H1 (cell line): ENCODE measurements around the gene RECK. TPM values are rescaled to one million over a fixed set of nuclear protein-coding genes. Genes with fewer than 3 reads are reported as not detected.

Experiments used
- polyA plus RNA-seq, 7 experiments: library from polyadenylated mRNA; depleted of rRNA in 3 of 7; stranded (reverse) in 5 of 7; unstranded in 2 of 7; fragments of >200 nt in 5 of 7; fragments of 200-250 nt in 2 of 7; gene quantifications; 1 replicate in 5 of 7; 2 replicates in 1 of 7; 4 replicates in 1 of 7; pipeline versions ENCODE4 v1.2.1 to v1.2.3, GENCODE V29; 2011 to 2013; ENCODE audit warnings: missing spikeins in 2 of 7, mixed read lengths in 2 of 7
- total RNA-seq: library from RNA; stranded (reverse); fragmentation: NEBNext Ultra II Directional; extraction: Animal tissue kit (Norgen Biotek cat#: 25700); gene quantifications from 2 replicates; pipeline ENCODE4 v1.2.1, GENCODE V29; 2021
- TF ChIP-seq, protein P1 (sequence below): fragments of 300-600 bp; sonication (generic); IDR thresholded peaks from 2 replicates; pipeline ENCODE4 v1.7.1; 2012; ENCODE audit warnings: low read length, moderate library complexity, mild to moderate bottlenecking, inconsistent platforms; ENCODE audit not compliant: insufficient replicate concordance

Gene RECK
- total and polyA plus RNA-seq, 2 of the 8 experiments (the other 6 are each of a cell fraction or from before 2014, with no cell fraction given), result 5.4 to 9.8 TPM

DNA sequence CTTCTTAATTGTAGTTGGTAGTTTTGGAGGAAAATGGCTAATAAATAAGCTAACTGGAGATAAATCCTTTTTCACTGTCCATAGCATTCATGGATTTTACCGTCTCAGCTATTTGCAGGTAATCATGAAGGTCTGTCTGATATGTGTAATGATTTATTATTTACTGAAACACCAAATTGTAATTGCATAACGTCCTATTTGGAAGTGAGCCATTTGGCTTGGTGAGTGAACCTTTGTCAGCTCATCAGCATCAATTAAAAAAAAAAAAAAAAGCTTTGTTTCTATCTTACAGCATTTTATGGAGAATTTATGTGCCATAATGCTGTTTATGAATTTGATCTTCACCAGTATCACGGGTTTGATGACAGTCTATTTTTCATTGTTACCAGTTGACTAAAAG lies 20.2 kb downstream of the RECK start (continued):
- TF ChIP-seq, protein P1, sequence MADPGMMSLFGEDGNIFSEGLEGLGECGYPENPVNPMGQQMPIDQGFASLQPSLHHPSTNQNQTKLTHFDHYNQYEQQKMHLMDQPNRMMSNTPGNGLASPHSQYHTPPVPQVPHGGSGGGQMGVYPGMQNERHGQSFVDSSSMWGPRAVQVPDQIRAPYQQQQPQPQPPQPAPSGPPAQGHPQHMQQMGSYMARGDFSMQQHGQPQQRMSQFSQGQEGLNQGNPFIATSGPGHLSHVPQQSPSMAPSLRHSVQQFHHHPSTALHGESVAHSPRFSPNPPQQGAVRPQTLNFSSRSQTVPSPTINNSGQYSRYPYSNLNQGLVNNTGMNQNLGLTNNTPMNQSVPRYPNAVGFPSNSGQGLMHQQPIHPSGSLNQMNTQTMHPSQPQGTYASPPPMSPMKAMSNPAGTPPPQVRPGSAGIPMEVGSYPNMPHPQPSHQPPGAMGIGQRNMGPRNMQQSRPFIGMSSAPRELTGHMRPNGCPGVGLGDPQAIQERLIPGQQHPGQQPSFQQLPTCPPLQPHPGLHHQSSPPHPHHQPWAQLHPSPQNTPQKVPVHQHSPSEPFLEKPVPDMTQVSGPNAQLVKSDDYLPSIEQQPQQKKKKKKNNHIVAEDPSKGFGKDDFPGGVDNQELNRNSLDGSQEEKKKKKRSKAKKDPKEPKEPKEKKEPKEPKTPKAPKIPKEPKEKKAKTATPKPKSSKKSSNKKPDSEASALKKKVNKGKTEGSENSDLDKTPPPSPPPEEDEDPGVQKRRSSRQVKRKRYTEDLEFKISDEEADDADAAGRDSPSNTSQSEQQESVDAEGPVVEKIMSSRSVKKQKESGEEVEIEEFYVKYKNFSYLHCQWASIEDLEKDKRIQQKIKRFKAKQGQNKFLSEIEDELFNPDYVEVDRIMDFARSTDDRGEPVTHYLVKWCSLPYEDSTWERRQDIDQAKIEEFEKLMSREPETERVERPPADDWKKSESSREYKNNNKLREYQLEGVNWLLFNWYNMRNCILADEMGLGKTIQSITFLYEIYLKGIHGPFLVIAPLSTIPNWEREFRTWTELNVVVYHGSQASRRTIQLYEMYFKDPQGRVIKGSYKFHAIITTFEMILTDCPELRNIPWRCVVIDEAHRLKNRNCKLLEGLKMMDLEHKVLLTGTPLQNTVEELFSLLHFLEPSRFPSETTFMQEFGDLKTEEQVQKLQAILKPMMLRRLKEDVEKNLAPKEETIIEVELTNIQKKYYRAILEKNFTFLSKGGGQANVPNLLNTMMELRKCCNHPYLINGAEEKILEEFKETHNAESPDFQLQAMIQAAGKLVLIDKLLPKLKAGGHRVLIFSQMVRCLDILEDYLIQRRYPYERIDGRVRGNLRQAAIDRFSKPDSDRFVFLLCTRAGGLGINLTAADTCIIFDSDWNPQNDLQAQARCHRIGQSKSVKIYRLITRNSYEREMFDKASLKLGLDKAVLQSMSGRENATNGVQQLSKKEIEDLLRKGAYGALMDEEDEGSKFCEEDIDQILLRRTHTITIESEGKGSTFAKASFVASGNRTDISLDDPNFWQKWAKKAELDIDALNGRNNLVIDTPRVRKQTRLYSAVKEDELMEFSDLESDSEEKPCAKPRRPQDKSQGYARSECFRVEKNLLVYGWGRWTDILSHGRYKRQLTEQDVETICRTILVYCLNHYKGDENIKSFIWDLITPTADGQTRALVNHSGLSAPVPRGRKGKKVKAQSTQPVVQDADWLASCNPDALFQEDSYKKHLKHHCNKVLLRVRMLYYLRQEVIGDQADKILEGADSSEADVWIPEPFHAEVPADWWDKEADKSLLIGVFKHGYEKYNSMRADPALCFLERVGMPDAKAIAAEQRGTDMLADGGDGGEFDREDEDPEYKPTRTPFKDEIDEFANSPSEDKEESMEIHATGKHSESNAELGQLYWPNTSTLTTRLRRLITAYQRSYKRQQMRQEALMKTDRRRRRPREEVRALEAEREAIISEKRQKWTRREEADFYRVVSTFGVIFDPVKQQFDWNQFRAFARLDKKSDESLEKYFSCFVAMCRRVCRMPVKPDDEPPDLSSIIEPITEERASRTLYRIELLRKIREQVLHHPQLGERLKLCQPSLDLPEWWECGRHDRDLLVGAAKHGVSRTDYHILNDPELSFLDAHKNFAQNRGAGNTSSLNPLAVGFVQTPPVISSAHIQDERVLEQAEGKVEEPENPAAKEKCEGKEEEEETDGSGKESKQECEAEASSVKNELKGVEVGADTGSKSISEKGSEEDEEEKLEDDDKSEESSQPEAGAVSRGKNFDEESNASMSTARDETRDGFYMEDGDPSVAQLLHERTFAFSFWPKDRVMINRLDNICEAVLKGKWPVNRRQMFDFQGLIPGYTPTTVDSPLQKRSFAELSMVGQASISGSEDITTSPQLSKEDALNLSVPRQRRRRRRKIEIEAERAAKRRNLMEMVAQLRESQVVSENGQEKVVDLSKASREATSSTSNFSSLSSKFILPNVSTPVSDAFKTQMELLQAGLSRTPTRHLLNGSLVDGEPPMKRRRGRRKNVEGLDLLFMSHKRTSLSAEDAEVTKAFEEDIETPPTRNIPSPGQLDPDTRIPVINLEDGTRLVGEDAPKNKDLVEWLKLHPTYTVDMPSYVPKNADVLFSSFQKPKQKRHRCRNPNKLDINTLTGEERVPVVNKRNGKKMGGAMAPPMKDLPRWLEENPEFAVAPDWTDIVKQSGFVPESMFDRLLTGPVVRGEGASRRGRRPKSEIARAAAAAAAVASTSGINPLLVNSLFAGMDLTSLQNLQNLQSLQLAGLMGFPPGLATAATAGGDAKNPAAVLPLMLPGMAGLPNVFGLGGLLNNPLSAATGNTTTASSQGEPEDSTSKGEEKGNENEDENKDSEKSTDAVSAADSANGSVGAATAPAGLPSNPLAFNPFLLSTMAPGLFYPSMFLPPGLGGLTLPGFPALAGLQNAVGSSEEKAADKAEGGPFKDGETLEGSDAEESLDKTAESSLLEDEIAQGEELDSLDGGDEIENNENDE, result no peak
